Medulla oblongata (tissue), 1 donor: ENCODE results near the gene TUBB3.
"Not testable (repeated sequence)": the region's sequence is repeated elsewhere in the genome, so short reads cannot be mapped to it uniquely, and the experiment has no call there.

Experiments used
- DNase-seq: peaks from one replicate; pipeline ENCODE4 v3.0.0-alpha.2; 2015; ENCODE audit errors: extremely low spot score

The TUBB3 gene

DNA sequence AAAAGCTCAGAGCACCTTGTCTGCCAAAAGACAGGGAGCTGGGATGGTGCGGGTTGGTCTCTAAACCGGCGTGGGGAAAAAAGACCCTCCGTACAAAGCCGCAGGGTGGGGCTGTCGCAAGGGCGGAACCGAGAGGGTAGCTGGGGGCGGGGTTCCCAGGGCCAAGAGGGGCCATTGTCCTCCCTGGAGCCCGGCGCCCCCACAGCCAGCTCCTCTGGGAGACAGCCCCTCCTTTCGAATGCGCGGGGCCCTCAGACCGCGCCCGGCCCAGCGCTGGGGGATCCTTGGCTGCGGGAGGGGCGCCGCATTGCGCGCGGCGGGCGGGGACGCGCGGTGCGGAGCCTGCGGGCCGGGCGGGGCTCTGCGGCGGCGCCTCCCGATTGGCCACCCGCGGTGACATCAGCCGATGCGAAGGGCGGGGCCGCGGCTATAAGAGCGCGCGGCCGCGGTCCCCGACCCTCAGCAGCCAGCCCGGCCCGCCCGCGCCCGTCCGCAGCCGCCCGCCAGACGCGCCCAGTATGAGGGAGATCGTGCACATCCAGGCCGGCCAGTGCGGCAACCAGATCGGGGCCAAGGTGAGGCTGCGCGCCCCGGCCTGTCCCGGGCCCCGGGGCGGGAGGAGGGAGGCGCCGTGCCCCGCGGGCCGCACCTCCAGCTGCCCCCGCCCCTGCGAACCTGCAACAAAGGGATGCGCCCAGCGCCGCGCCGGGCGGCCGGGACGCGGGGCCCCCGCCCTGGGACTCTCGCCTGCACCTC is at the start of gene TUBB3:
TUBB3 (plus strand) TSS at position 459 of the 756 bp plus-strand sequence; CDS start at position 519, 60 bp downstream.
- DNase-seq, result peak; percentile 64

- peak; percentile 97 for DNase-seq
Observed at GRCh38 chr16:89873972-89874689, 49.0 kb upstream of the TUBB3 start.

GRCh38 chr16:89879123-89879522 is 44.0 kb upstream of the TUBB3 start:
- DNase-seq, result not testable (repeated sequence)

GRCh38 chr16:89880477-89881367 is 42.4 kb upstream of the TUBB3 start:
- no peak for DNase-seq

DNA sequence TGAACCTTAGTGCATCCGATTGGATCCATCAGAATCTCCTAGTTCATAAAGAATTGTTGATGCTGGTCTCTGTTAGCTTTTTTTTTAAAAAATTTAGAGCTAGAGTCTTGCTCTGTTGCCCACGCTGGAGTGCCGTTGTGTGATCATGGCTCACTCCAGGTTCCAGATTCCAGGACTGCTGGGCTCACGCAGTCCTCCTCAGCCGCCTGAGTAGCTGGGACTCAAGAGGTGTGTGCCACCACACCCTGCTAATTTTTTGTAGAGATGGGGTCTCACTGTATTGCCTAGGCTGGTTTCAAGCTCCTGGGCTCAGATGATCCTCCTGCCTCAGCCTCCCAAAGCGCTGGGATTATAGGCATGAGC is 41.8 kb upstream of the TUBB3 start:
- no peak for DNase-seq

GRCh38 chr16:89883346-89884040 is 39.6 kb upstream of the TUBB3 start:
- no peak for DNase-seq

GRCh38 chr16:89884041-89884421 is 39.1 kb upstream of the TUBB3 start:
- DNase-seq, result no peak

GRCh38 chr16:89887243-89887642 is 35.9 kb upstream of the TUBB3 start:
- no peak for DNase-seq

GRCh38 chr16:89890200-89890599 is 32.9 kb upstream of the TUBB3 start:
- DNase-seq, result no peak

GRCh38 chr16:89890886-89891657 is 32.1 kb upstream of the TUBB3 start:
- no peak for DNase-seq

GRCh38 chr16:89892055-89892630 is 31.0 kb upstream of the TUBB3 start:
- no peak for DNase-seq

DNA sequence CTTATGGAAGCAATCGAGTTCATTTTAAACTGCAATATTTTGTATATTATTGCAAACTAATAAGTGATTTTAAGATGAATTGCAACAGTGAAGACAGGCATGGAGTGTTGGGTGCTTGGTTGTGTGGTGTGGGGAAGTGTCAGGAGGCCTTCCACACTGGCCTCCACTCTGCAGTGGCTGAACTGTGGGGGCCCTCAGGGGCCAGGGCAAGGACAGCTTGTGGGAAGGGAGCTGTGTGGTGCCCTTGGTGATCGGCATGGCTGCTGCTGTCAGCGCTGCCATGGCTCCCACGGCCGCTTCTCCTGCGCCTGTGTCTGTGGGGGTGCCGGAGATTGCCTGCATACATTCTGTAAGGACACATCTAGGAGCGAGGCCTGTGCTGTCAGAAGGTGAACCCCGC is 30.5 kb upstream of the TUBB3 start:
- DNase-seq, result no peak

- no peak for DNase-seq
Observed at GRCh38 chr16:89893642-89894548, 29.2 kb upstream of the TUBB3 start.

- DNase-seq, result no peak
Observed at GRCh38 chr16:89895482-89896250, 27.5 kb upstream of the TUBB3 start.

GRCh38 chr16:89897204-89897603 is 25.9 kb upstream of the TUBB3 start:
- no peak for DNase-seq

DNA sequence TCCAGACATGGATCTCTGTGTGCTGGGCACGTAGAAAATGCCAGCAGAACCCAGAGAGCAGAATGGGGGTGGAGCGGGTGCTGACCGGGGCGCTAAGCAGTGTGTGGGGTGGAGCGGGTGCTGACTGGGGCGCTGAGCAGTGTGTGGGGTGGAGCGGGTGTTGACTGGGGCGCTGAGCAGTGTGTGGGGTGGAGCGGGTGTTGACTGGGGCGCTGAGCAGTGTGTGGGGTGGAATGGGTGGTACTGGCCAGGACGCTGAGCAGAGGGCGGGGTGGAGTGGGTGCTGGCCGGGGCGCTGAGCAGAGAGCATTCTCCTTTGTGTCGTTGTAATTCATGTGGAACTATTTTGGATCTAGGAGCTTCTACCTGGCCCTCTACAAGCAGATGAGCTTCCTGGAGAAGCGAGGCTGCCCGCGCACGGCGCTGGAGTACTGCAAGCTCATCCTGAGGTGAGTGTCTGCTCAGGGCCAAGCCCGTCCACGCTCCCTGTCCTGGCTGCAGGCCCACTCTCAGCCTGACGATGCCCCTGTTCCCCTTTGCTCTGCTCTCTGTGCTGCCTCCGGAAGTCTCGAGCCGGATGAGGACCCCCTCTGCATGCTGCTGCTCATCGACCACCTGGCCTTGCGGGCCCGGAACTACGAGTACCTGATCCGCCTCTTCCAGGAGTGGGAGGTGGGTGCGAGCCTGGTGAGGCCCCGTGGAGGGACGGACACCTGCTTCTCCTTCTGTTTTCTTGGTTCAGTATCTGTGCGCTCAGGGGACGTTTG is 24.8 kb upstream of the TUBB3 start:
- no peak for DNase-seq

- no peak for DNase-seq
Observed at GRCh38 chr16:89899879-89900481, 23.2 kb upstream of the TUBB3 start.

DNA sequence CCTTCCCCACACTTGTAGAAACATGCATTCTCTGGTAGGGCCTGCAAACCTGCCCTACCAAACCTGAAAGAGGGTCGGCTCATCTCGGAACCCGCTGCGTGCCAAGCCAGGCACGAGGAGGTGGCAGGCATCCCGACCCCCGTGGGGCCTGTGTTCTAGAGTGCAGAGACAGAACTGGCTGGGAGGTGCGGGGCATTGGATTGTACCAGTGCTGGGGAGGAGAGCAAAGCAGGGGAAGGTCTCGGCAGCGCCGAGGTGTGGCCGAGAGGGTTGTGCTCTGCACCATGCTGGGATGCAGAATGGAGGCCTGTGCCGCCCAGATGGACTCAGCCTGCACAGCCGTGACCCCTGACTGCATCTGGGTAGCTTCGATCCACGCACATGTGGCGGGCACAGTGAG is 22.3 kb upstream of the TUBB3 start:
- DNase-seq, result no peak
